SK-N-SH (cell line): ENCODE measurements around the gene ANO10. TPM values are rescaled to one million over a fixed set of nuclear protein-coding genes. Genes with fewer than 3 reads are reported as not detected.

ENCODE experiments used
- CTCF ChIA-PET: fragments of 300-600, 350-600 bp; formaldehyde crosslinking; extraction: SDS; loops from one replicate; lab custom pipeline; 2021; lab: Yijun Ruan, JAX
- POLR2A ChIA-PET: fragments of 350-600 bp; sonication (Branson Sonifier 250); formaldehyde crosslinking; extraction: SDS; loops from one replicate; lab custom pipeline; 2020; ENCODE audit warnings: antibody characterized with exemption, inconsistent platforms; lab: Yijun Ruan, JAX
- DNase-seq: peaks from one replicate; pipeline ENCODE4 v3.0.0; 2012
- H2AFZ ChIP-seq: fragments of 200-600 bp; sonication (generic); 2 replicates; pipeline ENCODE4 v1.8.1; 2016; ENCODE audit warnings: antibody characterized with exemption, mild to moderate bottlenecking, low read depth
- H3F3A ChIP-seq: fragments of 200-600 bp; sonication (generic); replicated peaks from 2 replicates; pipeline ENCODE3; 2016; ENCODE audit warnings: antibody characterized with exemption, mild to moderate bottlenecking; ENCODE audit not compliant: insufficient read depth
- H3K27ac ChIP-seq, 2 experiments: fragments of 200-500 bp in 1 of 2; fragments of 200-600 bp in 1 of 2; sonication (Bioruptor generic) in 1 of 2; sonication (generic), shearing (Covaris generic) in 1 of 2; 2 replicates each; pipeline versions ENCODE4 v1.5.1 to v1.6.1; 2014 to 2016; ENCODE audit warnings: low read depth in 2 of 2, inconsistent platforms in 1 of 2, low read length in 1 of 2, mild to moderate bottlenecking in 1 of 2, mixed read lengths in 1 of 2
- H3K27me3 ChIP-seq: fragments of 200-600 bp; sonication (generic), shearing (Covaris generic); 2 replicates; pipeline ENCODE4 v1.6.1; 2016; ENCODE audit warnings: mixed run types; ENCODE audit not compliant: insufficient read depth
- H3K36me3 ChIP-seq, 2 experiments: fragments of 200-500 bp in 1 of 2; fragments of 200-600 bp in 1 of 2; sonication (Bioruptor generic) in 1 of 2; sonication (generic) in 1 of 2; replicated peaks in 1 of 2; 2 replicates each; pipeline versions ENCODE3 to v1.5.1; 2014 to 2016; ENCODE audit warnings: low read length in 1 of 2, mild to moderate bottlenecking in 1 of 2; ENCODE audit not compliant: insufficient read depth in 2 of 2, control insufficient read depth in 1 of 2
- H3K4me1 ChIP-seq, 2 experiments: fragments of 200-500 bp in 1 of 2; fragments of 200-600 bp in 1 of 2; sonication (Bioruptor generic) in 1 of 2; sonication (generic), shearing (Covaris generic) in 1 of 2; 2 replicates each; pipeline versions ENCODE4 v1.5.1 to v1.6.1; 2014 to 2016; ENCODE audit warnings: low read depth in 1 of 2, low read length in 1 of 2, mixed run types in 1 of 2; ENCODE audit not compliant: insufficient read depth in 2 of 2, control insufficient read depth in 1 of 2
- H3K4me2 ChIP-seq: fragments of 200-600 bp; sonication (generic), shearing (Covaris generic); 2 replicates; pipeline ENCODE4 v1.6.1; 2017; ENCODE audit warnings: mixed run types
- H3K4me3 ChIP-seq, 2 experiments: fragments of 200-500 bp in 1 of 2; fragments of 200-600 bp in 1 of 2; sonication (Bioruptor generic) in 1 of 2; sonication (generic), shearing (Covaris generic) in 1 of 2; 2 replicates each; pipeline versions ENCODE4 v1.5.1 to v1.8.1; 2014 to 2016; ENCODE audit warnings: low read depth in 2 of 2, inconsistent platforms in 1 of 2, low read length in 1 of 2, mild to moderate bottlenecking in 1 of 2, mixed read lengths in 1 of 2, moderate library complexity in 1 of 2
- H3K79me2 ChIP-seq: fragments of 200-600 bp; sonication (generic); 2 replicates; pipeline ENCODE4 v1.8.1; 2017; ENCODE audit warnings: mild to moderate bottlenecking; ENCODE audit not compliant: insufficient read depth
- H3K9ac ChIP-seq: fragments of 200-600 bp; sonication (generic); 2 replicates; pipeline ENCODE4 v1.6.1; 2017; ENCODE audit warnings: mixed run types
- H3K9me2 ChIP-seq: fragments of 200-600 bp; sonication (generic); 2 replicates; pipeline ENCODE4 v1.6.1; 2017; ENCODE audit warnings: mixed run types
- H3K9me3 ChIP-seq: fragments of 200-600 bp; sonication (generic); 2 replicates; pipeline ENCODE4 v1.6.1; 2017; ENCODE audit warnings: mixed run types, mild to moderate bottlenecking, moderate library complexity
- H4K20me1 ChIP-seq: fragments of 200-600 bp; sonication (generic); 2 replicates; pipeline ENCODE4 v1.6.1; 2017; ENCODE audit warnings: mild to moderate bottlenecking, mixed run types; ENCODE audit not compliant: insufficient read depth
- CHD2 ChIP-seq: fragments of 150-350 bp; IDR thresholded peaks from 2 replicates; pipeline ENCODE4 v1.6.1; 2018; ENCODE audit warnings: low read length; ENCODE audit not compliant: partially characterized antibody
- ELF1 ChIP-seq: IDR thresholded peaks from 2 replicates; pipeline ENCODE4 v1.4.0; 2012
- EP300 ChIP-seq, 2 experiments: IDR thresholded peaks; 2 replicates each; pipeline versions ENCODE4 v1.4.0 to v1.6.1; 2012; ENCODE audit warnings: borderline replicate concordance in 1 of 2, low read depth in 1 of 2, low read length in 1 of 2
- EZH2phosphoT487 ChIP-seq: fragments of 200-600 bp; sonication (generic); IDR thresholded peaks from 2 replicates; pipeline ENCODE4 v1.6.1; 2017; ENCODE audit warnings: low read depth, mixed run types, mild to moderate bottlenecking, antibody characterized with exemption, moderate library complexity, borderline replicate concordance
- FOSL2 ChIP-seq: IDR thresholded peaks from 2 replicates; pipeline ENCODE4 v1.4.0; 2012; ENCODE audit warnings: low read depth, mild to moderate bottlenecking, moderate library complexity, borderline replicate concordance
- FOXJ3 ChIP-seq: sonication (generic); formaldehyde crosslinking; IDR thresholded peaks from 2 replicates; pipeline ENCODE4 v1.5.1; 2020; ENCODE audit warnings: mild to moderate bottlenecking, missing genetic modification reagents
- FOXM1 ChIP-seq: IDR thresholded peaks from 2 replicates; pipeline ENCODE4 v1.4.0; 2012; ENCODE audit warnings: low read depth, mild to moderate bottlenecking
- GABPA ChIP-seq: IDR thresholded peaks from 2 replicates; pipeline ENCODE4 v1.4.0; 2012; ENCODE audit warnings: low read depth, mild to moderate bottlenecking
- GATA2 ChIP-seq: sonication (generic); formaldehyde crosslinking; IDR thresholded peaks from 2 replicates; pipeline ENCODE4 v1.5.0; 2020; ENCODE audit warnings: mild to moderate bottlenecking, missing genetic modification reagents
- JUND ChIP-seq: IDR thresholded peaks from 2 replicates; pipeline ENCODE4 v1.4.0; 2012
- MEF2A ChIP-seq: IDR thresholded peaks from 2 replicates; pipeline ENCODE4 v1.4.0; 2012; ENCODE audit warnings: low read depth, borderline replicate concordance
- MXI1 ChIP-seq: IDR thresholded peaks from 2 replicates; pipeline ENCODE4 v1.6.1; 2012; ENCODE audit warnings: mild to moderate bottlenecking, low read depth, low read length, improper control_type of control experiment
- NFIC ChIP-seq: IDR thresholded peaks from 2 replicates; pipeline ENCODE4 v1.4.0; 2012; ENCODE audit warnings: borderline replicate concordance
- NRF1 ChIP-seq: IDR thresholded peaks from 2 replicates; pipeline ENCODE4 v1.6.1; 2012; ENCODE audit warnings: low read depth, mild to moderate bottlenecking, low read length
- PBX3 ChIP-seq: IDR thresholded peaks from 2 replicates; pipeline ENCODE4; 2012
- POLR2AphosphoS5 ChIP-seq: IDR thresholded peaks from 2 replicates; pipeline ENCODE4 v1.6.1; 2012; ENCODE audit warnings: low read depth, low read length
- RAD21 ChIP-seq: IDR thresholded peaks from 2 replicates; pipeline ENCODE4 v1.6.1; 2012; ENCODE audit warnings: mild to moderate bottlenecking, low read length
- RCOR1 ChIP-seq: fragments of 150-350 bp; IDR thresholded peaks from 2 replicates; pipeline ENCODE4 v1.6.1; 2017; ENCODE audit warnings: antibody characterized with exemption, low read length
- RFX5 ChIP-seq: IDR thresholded peaks from 2 replicates; pipeline ENCODE4 v1.6.1; 2012; ENCODE audit warnings: mild to moderate bottlenecking, improper control_type of control experiment, low read length
- SIN3A ChIP-seq: IDR thresholded peaks from 2 replicates; pipeline ENCODE4 v1.6.1; 2012; ENCODE audit warnings: low read depth, mild to moderate bottlenecking, low read length, moderate library complexity, borderline replicate concordance
- YY1 ChIP-seq: IDR thresholded peaks from 2 replicates; pipeline ENCODE4 v1.4.0; 2012; ENCODE audit warnings: low read depth, mild to moderate bottlenecking
- ZBTB33 ChIP-seq: IDR thresholded peaks from 2 replicates; pipeline ENCODE4 v1.4.0; 2012; ENCODE audit warnings: low read depth, borderline replicate concordance
- WGBS: methylation state at CpG from one replicate; pipeline ENCODE4 v1.1.6; 2017; ENCODE audit warnings: low lambda C conversion rate; 5-methylcytosine and 5-hydroxymethylcytosine counted together
- polyA plus RNA-seq, 3 experiments: library from polyadenylated mRNA; depleted of rRNA; stranded (reverse); fragments of >200 nt; gene quantifications; 2 replicates each; pipeline ENCODE4 v1.2.3, GENCODE V29; 2012

Gene ANO10
- polyA plus RNA-seq, 1 of the 3 experiments (the other 2 are of a cell fraction), result 16.8 TPM

- Histone ChIP-seq H2AFZ (no peak overlapping the region), H3F3A (peaks cover 4% of the 10 kb centered on the region), H3K27ac (no peak overlapping the region), H3K9ac (no peak overlapping the region), H3K27me3 (no peaks in the 10 kb centered on the region), H3K36me3 (no peaks in the 10 kb centered on the region), H4K20me1 (no peaks in the 10 kb centered on the region), H3K4me3 (no peak overlapping the region)
- 97% methylated on average over 2 of the region's 2 CpGs for WGBS
- CTCF ChIA-PET, result no interaction called here
- no peak for DNase-seq
- TF ChIP-seq CHD2 (no peak), RFX5 (no peak), JUND (no peak), EZH2phosphoT487 (no peak), GATA2 (CRISPR knock-in tag) (no peak), YY1 (no peak), RCOR1 (no peak), NFIC (no peak), FOXJ3 (CRISPR knock-in tag) (no peak), EP300 (IDR thresholded peaks at IDR 0.05; ENCODE audit: borderline replicate concordance in 1 of 2, low read depth in 1 of 2, low read length in 1 of 2) (no peak), NRF1 (no peak), PBX3 (no peak), FOSL2 (no peak), RAD21 (no peak), FOXM1 (no peak), MEF2A (no peak), POLR2AphosphoS5 (no peak), ELF1 (no peak), SIN3A (no peak)
- TF ChIP-seq, all 33 proteins: peak for 0
- POLR2A ChIA-PET, result no interaction called here
- no peak overlapping the region for H3K4me2 ChIP-seq
- no peaks in the 10 kb centered on the region for H3K9me2 ChIP-seq
- peaks cover 0 to 3% of the 10 kb centered on the region in 2 experiments; a peak in 2 of 4 replicates for H3K4me1 ChIP-seq
- no peaks in the 10 kb centered on the region for H3K79me2 ChIP-seq
- no peaks in the 10 kb centered on the region for H3K9me3 ChIP-seq
Observed at GRCh38 chr3:43432462-43432861, 189.3 kb downstream of the ANO10 start.

GRCh38 chr3:43426388-43426787 is 195.4 kb downstream of the ANO10 start:
- peaks cover 0 to 6% of the 10 kb centered on the region in 2 experiments for H3K36me3 ChIP-seq
- H3K27ac ChIP-seq, result peak overlapping the region in 1 of 2 experiments; percentile 65; a peak in 2 of 4 replicates
- H3F3A ChIP-seq, result peaks cover 4% of the 10 kb centered on the region
- no peaks in the 10 kb centered on the region for H3K9me2 ChIP-seq
- peak; percentile 7 for DNase-seq
- H3K27me3 ChIP-seq, result no peaks in the 10 kb centered on the region
- TF ChIP-seq NRF1, result no peak
- TF ChIP-seq RCOR1, result no peak
- TF ChIP-seq YY1, result no peak
- TF ChIP-seq GABPA, result no peak
- no peak for TF ChIP-seq MXI1
- no peak for TF ChIP-seq FOXM1
- TF ChIP-seq EZH2phosphoT487, result no peak
- no peak for TF ChIP-seq ZBTB33
- TF ChIP-seq FOXJ3 (CRISPR knock-in tag), result no peak
- TF ChIP-seq RFX5, result no peak
- no peak for TF ChIP-seq PBX3
- H3K9me3 ChIP-seq, result no peaks in the 10 kb centered on the region
- no peak overlapping the region for H2AFZ ChIP-seq
- H3K9ac ChIP-seq, result no peak overlapping the region
- H4K20me1 ChIP-seq, result no peaks in the 10 kb centered on the region
- no peaks in the 10 kb centered on the region for H3K79me2 ChIP-seq
- POLR2A ChIA-PET, result no interaction called here
- H3K4me1 ChIP-seq, result no peaks in the 10 kb centered on the region; a peak in 1 of 4 replicates
- CTCF ChIA-PET, result interaction anchor here (1.0 kb wide), 1 partner anchor 23 kb away, joined by 3 read pairs; no protein-coding TSS in a partner anchor
- H3K4me2 ChIP-seq, result no peak overlapping the region
- 67% methylated on average over 1 of the region's 1 CpG for WGBS
- H3K4me3 ChIP-seq, result no peak overlapping the region
